Activated CD8-positive, alpha-beta memory T cell treated with anti-CD3 and anti-CD28 coated beads for 36 hours (primary cell): ENCODE results near the gene NEGR1. TPM values are rescaled to one million over a fixed set of nuclear protein-coding genes. Genes with fewer than 3 reads are reported as not detected.
"Not testable (repeated sequence)": the region's sequence is repeated elsewhere in the genome, so short reads cannot be mapped to it uniquely, and the experiment has no call there.

Experiments used
- CTCF ChIA-PET: fragments of 350-600 bp; sonication (Branson Sonifier 250); formaldehyde crosslinking; loops from one replicate; lab custom pipeline; 2021; ENCODE audit warnings: antibody characterized with exemption; lab: Charles Lee
- POLR2A ChIA-PET: fragments of 350-600 bp; sonication (Branson Sonifier 250); formaldehyde crosslinking; loops from one replicate; lab custom pipeline; 2021; ENCODE audit warnings: antibody characterized with exemption; lab: Charles Lee
- total RNA-seq, 2 experiments: library from RNA; stranded (reverse); gene quantifications; one replicate each; pipeline ENCODE4 v1.2.3, GENCODE V29; 2021

The NEGR1 gene
- total RNA-seq, 2 experiments from 2014 or later, result not detected

GRCh38 chr1:71899881-71900280 is 382.5 kb downstream of the NEGR1 start:
- CTCF ChIA-PET, result no interaction called here
- POLR2A ChIA-PET, result no interaction called here

- CTCF ChIA-PET, POLR2A ChIA-PET: not testable (repeated sequence)
Measured at GRCh38 chr1:71888166-71888565, 394.2 kb downstream of the NEGR1 start.

DNA sequence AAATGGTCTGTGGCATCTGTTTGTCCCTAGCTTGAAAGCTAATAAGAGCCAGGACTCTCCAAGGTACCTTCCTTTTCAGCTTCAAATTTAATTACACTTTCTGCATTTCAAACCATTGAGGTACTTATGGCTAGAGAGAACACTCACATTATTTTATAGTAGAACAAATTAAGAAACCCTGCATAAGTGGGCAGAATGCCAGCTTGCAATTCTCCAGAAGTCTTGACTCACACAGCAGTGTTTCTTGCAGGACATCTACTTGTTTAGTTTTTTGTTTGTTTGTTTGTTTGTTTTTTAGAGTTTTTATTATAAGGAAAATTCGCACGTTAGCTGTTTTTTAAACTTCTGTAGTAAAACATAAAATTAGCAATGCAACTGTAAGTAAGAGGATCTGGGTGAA is 397.2 kb downstream of the NEGR1 start:
- CTCF ChIA-PET, result no interaction called here
- POLR2A ChIA-PET, result no interaction called here

DNA sequence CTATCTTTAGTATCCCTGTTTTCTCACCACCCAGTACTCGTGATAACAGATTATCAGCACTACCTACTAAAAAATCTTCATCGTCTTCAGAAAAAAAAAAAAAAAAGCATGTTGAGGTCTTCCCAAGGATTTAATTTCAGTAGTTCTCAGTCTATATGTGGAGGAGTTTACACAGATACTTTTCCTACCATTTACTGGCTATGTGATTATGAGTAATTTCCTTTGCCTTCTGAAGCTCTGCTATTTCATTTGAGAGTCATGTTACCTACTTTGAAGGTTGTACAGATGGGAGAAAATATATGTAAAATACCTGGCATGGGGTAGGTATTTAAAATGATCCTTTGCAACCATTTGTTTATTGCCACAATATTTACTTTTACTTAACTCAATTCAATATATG is 399.7 kb downstream of the NEGR1 start:
- ChIA-PET CTCF (no interaction called here), POLR2A (no interaction called here)

GRCh38 chr1:71882226-71882625 is 400.1 kb downstream of the NEGR1 start:
- CTCF ChIA-PET, result no interaction called here
- POLR2A ChIA-PET, result no interaction called here

DNA sequence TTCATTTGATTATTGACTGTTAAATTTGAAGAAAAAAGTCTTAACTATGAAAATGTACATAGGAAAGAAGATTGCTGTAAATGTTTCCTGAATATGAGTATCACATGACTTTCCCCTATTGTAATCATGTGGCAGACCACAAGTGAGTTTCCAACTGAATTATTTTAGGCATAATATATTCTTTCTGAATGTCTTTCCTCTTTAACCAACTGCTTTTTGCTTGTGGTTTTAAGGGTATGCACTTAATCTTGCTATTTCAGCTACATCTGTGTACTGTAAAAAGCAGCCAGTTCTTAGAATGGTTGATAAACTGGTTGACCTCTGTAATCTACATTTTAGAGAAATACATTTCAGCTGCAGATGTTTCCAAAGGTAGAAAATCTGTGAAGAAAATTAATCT is 400.7 kb downstream of the NEGR1 start:
- ChIA-PET POLR2A (no interaction called here), CTCF (no interaction called here)

GRCh38 chr1:71869326-71869725 is 413.0 kb downstream of the NEGR1 start:
- CTCF ChIA-PET, result no interaction called here
- POLR2A ChIA-PET, result no interaction called here

- ChIA-PET CTCF (no interaction called here), POLR2A (no interaction called here)
Measured at GRCh38 chr1:71862756-71863155, 419.6 kb downstream of the NEGR1 start.

GRCh38 chr1:71861022-71861421 is 421.3 kb downstream of the NEGR1 start:
- CTCF ChIA-PET, result no interaction called here

DNA sequence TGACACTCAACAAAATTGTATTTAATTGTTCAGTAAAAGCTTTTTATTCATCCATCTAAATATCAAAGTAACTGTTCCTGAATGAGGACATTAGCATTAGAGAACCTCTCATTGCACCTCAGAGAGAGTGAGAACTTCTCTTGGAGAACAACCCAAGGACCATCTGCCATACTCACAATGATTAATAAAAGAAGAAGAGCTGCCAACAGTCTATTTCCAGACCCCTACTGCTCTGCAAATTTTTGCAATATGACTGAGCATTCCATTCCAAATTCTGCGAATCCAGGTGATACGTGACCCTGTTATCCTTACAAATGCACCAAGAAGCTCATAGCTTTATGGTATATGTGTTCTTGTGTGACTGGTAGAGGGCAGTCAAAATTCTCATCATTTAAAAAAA is 422.5 kb downstream of the NEGR1 start:
- ChIA-PET CTCF (no interaction called here), POLR2A (no interaction called here)

More at GRCh38 chr1:71861022-71861421, 421.3 kb downstream of the NEGR1 start:
- POLR2A ChIA-PET, result no interaction called here

- ChIA-PET CTCF (interaction anchor here (0.6 kb wide), 1 partner anchor 660 kb away, joined by 3 read pairs; no protein-coding TSS in a partner anchor), POLR2A (no interaction called here)
Measured at GRCh38 chr1:71857862-71858261, 424.5 kb downstream of the NEGR1 start.

GRCh38 chr1:71853360-71853759 is 429.0 kb downstream of the NEGR1 start:
- ChIA-PET POLR2A (no interaction called here), CTCF (no interaction called here)

DNA sequence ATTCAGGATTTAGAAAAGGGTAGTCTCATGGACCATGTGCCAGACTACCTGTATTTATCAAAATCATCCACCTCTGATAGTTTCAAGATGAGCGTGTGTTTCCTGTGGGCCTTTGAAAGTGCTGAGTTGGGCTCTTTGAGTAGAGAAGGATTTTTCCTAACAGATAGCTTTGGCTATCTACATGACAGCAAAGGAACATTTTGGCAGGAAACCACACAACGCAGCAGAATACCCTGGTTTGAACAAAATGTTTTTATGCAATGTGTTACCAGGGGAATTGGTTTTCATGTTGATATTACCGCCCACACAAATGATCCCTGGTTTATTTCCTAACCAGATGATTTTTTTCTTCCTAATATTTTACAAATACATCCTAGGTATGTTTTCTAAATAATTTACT is 431.4 kb downstream of the NEGR1 start:
- CTCF ChIA-PET, result no interaction called here
- POLR2A ChIA-PET, result no interaction called here

- CTCF ChIA-PET, result no interaction called here
- POLR2A ChIA-PET, result no interaction called here
Measured at GRCh38 chr1:71850515-71850914, 431.8 kb downstream of the NEGR1 start.

- POLR2A ChIA-PET, result no interaction called here
- CTCF ChIA-PET, result no interaction called here
Measured at GRCh38 chr1:71843012-71843411, 439.3 kb downstream of the NEGR1 start.

GRCh38 chr1:71839876-71840275 is 442.5 kb downstream of the NEGR1 start:
- ChIA-PET CTCF (no interaction called here), POLR2A (no interaction called here)

DNA sequence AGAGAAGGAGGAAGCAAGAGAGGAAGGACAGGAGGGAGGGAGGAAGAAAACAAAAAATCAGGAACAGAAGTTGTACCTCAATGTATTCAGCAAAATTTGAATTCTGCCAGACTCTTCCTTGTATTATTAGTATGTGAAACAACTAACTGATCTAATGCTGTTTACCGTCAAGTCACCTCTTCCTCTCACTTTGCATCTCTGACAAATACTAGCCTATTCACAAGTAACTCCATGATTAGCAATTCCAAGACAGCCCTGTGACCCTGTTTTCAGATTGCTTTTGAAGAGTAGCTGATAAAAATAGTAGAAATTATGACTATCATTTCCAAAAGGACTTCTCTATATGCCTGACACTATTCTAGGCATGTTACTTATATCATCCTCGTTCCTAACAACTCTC is 445.4 kb downstream of the NEGR1 start:
- ChIA-PET POLR2A (no interaction called here), CTCF (no interaction called here)

GRCh38 chr1:71835442-71835813 is 446.9 kb downstream of the NEGR1 start:
- POLR2A ChIA-PET, result no interaction called here
- CTCF ChIA-PET, result no interaction called here

GRCh38 chr1:71834601-71835441 is 447.5 kb downstream of the NEGR1 start:
- CTCF ChIA-PET, result no interaction called here
- POLR2A ChIA-PET, result no interaction called here

DNA sequence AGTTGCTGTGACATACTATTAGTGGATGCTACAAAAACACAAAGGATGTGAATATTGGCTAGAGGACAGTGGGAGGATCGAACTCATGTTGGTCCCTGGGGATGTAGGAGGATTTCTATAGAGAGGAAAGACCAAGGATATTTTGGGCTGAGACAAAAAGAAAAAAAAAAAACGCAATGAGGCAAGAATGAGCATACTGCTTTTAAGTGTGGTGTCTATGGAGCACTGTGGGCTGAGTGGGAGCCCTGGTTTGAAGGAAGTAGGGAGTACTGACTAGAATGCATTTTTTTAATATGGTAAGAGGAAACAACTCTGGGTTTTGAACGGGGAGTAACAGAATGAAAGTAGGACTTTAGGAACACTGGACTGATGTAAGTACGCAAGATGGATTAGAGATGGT is 450.7 kb downstream of the NEGR1 start:
- ChIA-PET CTCF (no interaction called here), POLR2A (no interaction called here)

DNA sequence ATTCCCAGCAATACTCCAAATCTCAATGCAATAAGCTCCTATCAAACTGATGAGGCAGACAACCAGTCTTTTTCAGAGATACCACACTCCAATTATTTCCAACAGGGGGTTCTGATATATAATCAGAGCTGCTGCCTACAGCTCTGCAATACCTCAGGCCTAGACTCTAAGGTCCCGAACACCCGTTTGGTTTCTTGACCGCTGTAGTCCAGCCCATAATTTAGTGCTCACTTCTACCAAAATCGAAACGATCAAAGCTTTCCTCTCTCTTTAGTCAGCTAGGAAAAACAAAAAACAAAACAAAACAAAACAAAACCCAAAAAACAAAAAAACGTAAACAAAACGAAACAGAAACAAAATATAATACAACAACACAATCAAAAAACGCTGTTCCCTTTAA is 453.0 kb downstream of the NEGR1 start:
- POLR2A ChIA-PET, result no interaction called here
- CTCF ChIA-PET, result no interaction called here
